ENCODE results near the gene ALDH1B1. TPM values are rescaled to one million over a fixed set of nuclear protein-coding genes. Genes with fewer than 3 reads are reported as not detected.
A peak's percentile ranks its signal among the peaks of the same experiment; 100 is the strongest.

Gene ALDH1B1
- total RNA-seq, 1 experiment from 2014 or later = 46.6 TPM

GRCh38 chr9:38356851-38357250, 35.7 kb upstream of the ALDH1B1 start (continued):
- TF ChIP-seq, protein P1, sequence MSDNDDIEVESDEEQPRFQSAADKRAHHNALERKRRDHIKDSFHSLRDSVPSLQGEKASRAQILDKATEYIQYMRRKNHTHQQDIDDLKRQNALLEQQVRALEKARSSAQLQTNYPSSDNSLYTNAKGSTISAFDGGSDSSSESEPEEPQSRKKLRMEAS (IDR thresholded peaks at IDR 0.05) = no peak
- TF ChIP-seq ZNF274 (IDR thresholded peaks at IDR 0.05; ENCODE audit: low read depth, low read length) (no peak), SP1 (IDR thresholded peaks at IDR 0.05; ENCODE audit: low read depth) (no peak), POLR2AphosphoS5 (IDR thresholded peaks at IDR 0.05; ENCODE audit: low read depth, low read length) (no peak), EGR1 (IDR thresholded peaks at IDR 0.05; ENCODE audit: low read depth) (no peak), ELF1 (IDR thresholded peaks at IDR 0.05; ENCODE audit: borderline replicate concordance, low read depth) (no peak), POLR2A (IDR thresholded peaks at IDR 0.05; ENCODE audit: borderline replicate concordance, extremely low read depth, insufficient read depth, insufficient read length) (no peak), ZFX (IDR thresholded peaks at IDR 0.05) (no peak)
- TF ChIP-seq, protein P2, sequence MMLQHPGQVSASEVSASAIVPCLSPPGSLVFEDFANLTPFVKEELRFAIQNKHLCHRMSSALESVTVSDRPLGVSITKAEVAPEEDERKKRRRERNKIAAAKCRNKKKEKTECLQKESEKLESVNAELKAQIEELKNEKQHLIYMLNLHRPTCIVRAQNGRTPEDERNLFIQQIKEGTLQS (IDR thresholded peaks at IDR 0.05) = no peak

GRCh38 chr9:38357350-38358114, 35.0 kb upstream of the ALDH1B1 start:
- Histone ChIP-seq H3K9me2 (ENCODE audit: insufficient read depth) (no peaks in the 10 kb centered on the region), H3K4me2 (ENCODE audit: low read length) (no peak overlapping the region), H3K9ac (ENCODE audit: low read length) (no peak overlapping the region), H3K36me3 (ENCODE audit: control insufficient read depth in 1 of 2, insufficient read depth in 2 of 2, low read length in 2 of 2) (no peaks in the 10 kb centered on the region), H3K27me3 (ENCODE audit: insufficient read depth, low read length) (no peaks in the 10 kb centered on the region), H3K79me2 (ENCODE audit: insufficient read depth, low read length) (no peaks in the 10 kb centered on the region), H3K27ac (ENCODE audit: low read depth, low read length) (no peak overlapping the region), H2AFZ (ENCODE audit: low read depth, low read length, poor library complexity, severe bottlenecking) (no peak overlapping the region), H3K9me3 (ENCODE audit: control insufficient read depth in 1 of 2, insufficient read depth in 1 of 2, low read depth in 1 of 2, low read length in 2 of 2) (no peaks in the 10 kb centered on the region), H3K4me3 (replicated peaks in 1 of 2; ENCODE audit: low read depth in 1 of 2, low read length in 2 of 2) (no peak overlapping the region), H3K4me1 (ENCODE audit: control insufficient read depth in 1 of 2, insufficient read depth in 2 of 2, low read length in 2 of 2) (no peaks in the 10 kb centered on the region), H4K20me1 (ENCODE audit: insufficient read depth) (no peaks in the 10 kb centered on the region)
- no TSS peak for BruUV-seq (replicated peaks)
- ChIA-PET POLR2A (no interaction called here), RAD21 (ENCODE audit: low non-redundant PET in 1 of 2, low total read pairs in 2 of 2, uncharacterized antibody in 2 of 2, unreplicated experiment in 2 of 2) (no interaction called here), CTCF (interaction anchor here (1.3 kb wide), 1 partner anchor 44 kb away, joined by 3 read pairs; no protein-coding TSS in a partner anchor)
- intact Hi-C loops (cut with micrococcal nuclease) = no loop called here
- DNase-seq (ENCODE audit: low read depth, low spot score) = no peak
- TF ChIP-seq CEBPB (IDR thresholded peaks at IDR 0.05; ENCODE audit: low read depth) (no peak), SIN3A (IDR thresholded peaks at IDR 0.05; ENCODE audit: low read depth) (no peak), YY1 (IDR thresholded peaks at IDR 0.05; ENCODE audit: extremely low read depth, insufficient replicate concordance, low read depth, low read length) (no peak)
- TF ChIP-seq, protein P3, sequence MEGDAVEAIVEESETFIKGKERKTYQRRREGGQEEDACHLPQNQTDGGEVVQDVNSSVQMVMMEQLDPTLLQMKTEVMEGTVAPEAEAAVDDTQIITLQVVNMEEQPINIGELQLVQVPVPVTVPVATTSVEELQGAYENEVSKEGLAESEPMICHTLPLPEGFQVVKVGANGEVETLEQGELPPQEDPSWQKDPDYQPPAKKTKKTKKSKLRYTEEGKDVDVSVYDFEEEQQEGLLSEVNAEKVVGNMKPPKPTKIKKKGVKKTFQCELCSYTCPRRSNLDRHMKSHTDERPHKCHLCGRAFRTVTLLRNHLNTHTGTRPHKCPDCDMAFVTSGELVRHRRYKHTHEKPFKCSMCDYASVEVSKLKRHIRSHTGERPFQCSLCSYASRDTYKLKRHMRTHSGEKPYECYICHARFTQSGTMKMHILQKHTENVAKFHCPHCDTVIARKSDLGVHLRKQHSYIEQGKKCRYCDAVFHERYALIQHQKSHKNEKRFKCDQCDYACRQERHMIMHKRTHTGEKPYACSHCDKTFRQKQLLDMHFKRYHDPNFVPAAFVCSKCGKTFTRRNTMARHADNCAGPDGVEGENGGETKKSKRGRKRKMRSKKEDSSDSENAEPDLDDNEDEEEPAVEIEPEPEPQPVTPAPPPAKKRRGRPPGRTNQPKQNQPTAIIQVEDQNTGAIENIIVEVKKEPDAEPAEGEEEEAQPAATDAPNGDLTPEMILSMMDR (IDR thresholded peaks at IDR 0.05 in 2 of 3, conservative IDR thresholded peaks at IDR 0.05 in 1 of 3; ENCODE audit: borderline replicate concordance in 1 of 3, insufficient read depth in 1 of 3, low read depth in 2 of 3, low read length in 2 of 3) = 0 out of 6 replicates have a peak, but pooled peaks of 1 of the 3 experiments have one; percentile 1
- ATAC-seq = no peak

Data from HCT116 (cell line).